GM23338 (cell line): Measurements from ENCODE around the gene CHGA. TPM values are rescaled to one million over a fixed set of nuclear protein-coding genes. Genes with fewer than 3 reads are reported as not detected.
A peak's percentile ranks its signal among the peaks of the same experiment; 100 is the strongest.

Experiments used
- ATAC-seq: fragments of 200-7000 bp; cut with Tn5 transposase; 3 replicates; pipeline ENCODE4 v1.9.1; 2020
- DNase-seq: peaks from one replicate; pipeline ENCODE4 v3.0.0-alpha.2; 2015; ENCODE audit warnings: low spot score
- H2AFZ ChIP-seq: fragments of 200-600 bp; sonication (generic); 2 replicates; pipeline ENCODE4 v1.8.0; 2016; ENCODE audit warnings: antibody characterized with exemption, mild to moderate bottlenecking, moderate library complexity
- H3F3A ChIP-seq: fragments of 200-600 bp; sonication (generic); replicated peaks from 2 replicates; pipeline ENCODE4 v1.8.0; 2017; ENCODE audit warnings: antibody characterized with exemption, mixed run types, low read depth
- H3K27ac ChIP-seq: fragments of 200-600 bp; sonication (generic); 2 replicates; pipeline ENCODE4 v1.6.1; 2016; ENCODE audit warnings: low read depth
- H3K27me3 ChIP-seq: fragments of 200-600 bp; sonication (generic); 2 replicates; pipeline ENCODE4 v1.8.0; 2016; ENCODE audit warnings: mild to moderate bottlenecking, mixed run types, moderate library complexity; ENCODE audit not compliant: insufficient read depth
- H3K36me3 ChIP-seq: fragments of 200-600 bp; sonication (generic); 2 replicates; pipeline ENCODE4 v1.8.0; 2016; ENCODE audit warnings: mild to moderate bottlenecking; ENCODE audit not compliant: insufficient read depth
- H3K4me1 ChIP-seq: fragments of 200-600 bp; sonication (generic); 2 replicates; pipeline ENCODE4 v1.8.0; 2016; ENCODE audit warnings: mild to moderate bottlenecking, moderate library complexity; ENCODE audit not compliant: insufficient read depth
- H3K4me2 ChIP-seq: fragments of 200-600 bp; sonication (generic); 2 replicates; pipeline ENCODE4 v1.7.1; 2017; ENCODE audit warnings: mixed run types
- H3K4me3 ChIP-seq: fragments of 200-600 bp; sonication (generic); 2 replicates; pipeline ENCODE4 v1.6.1; 2016; ENCODE audit warnings: mixed run types
- H3K79me2 ChIP-seq: fragments of 200-600 bp; sonication (generic); replicated peaks from 2 replicates; pipeline ENCODE4 v1.8.0; 2017; ENCODE audit warnings: mild to moderate bottlenecking; ENCODE audit not compliant: insufficient read depth
- H3K9me2 ChIP-seq: fragments of 200-600 bp; sonication (generic); 2 replicates; pipeline ENCODE4 v1.8.0; 2017; ENCODE audit not compliant: insufficient read depth
- H4K20me1 ChIP-seq: fragments of 200-600 bp; sonication (generic); replicated peaks from 2 replicates; pipeline ENCODE4 v1.8.0; 2017; ENCODE audit warnings: mild to moderate bottlenecking; ENCODE audit not compliant: insufficient read depth
- H3K27ac Mint-ChIP-seq: 2 replicates; pipeline ENCODE4 v1.8.0; 2020; ENCODE audit warnings: inconsistent platforms, mild to moderate bottlenecking, moderate library complexity, mixed read lengths
- H3K27me3 Mint-ChIP-seq: 3 replicates; pipeline ENCODE4 v1.8.0; 2022; ENCODE audit warnings: low read depth, mild to moderate bottlenecking, moderate library complexity, mixed read lengths, inconsistent platforms; ENCODE audit not compliant: insufficient read depth, poor library complexity
- H3K36me3 Mint-ChIP-seq: 3 replicates; pipeline ENCODE4 v1.8.0; 2021; ENCODE audit warnings: low read depth, mild to moderate bottlenecking, inconsistent platforms, moderate library complexity, mixed read lengths
- H3K4me1 Mint-ChIP-seq: 3 replicates; pipeline ENCODE4 v1.8.0; 2020; ENCODE audit warnings: mild to moderate bottlenecking, inconsistent platforms, mixed read lengths
- H3K4me3 Mint-ChIP-seq: 3 replicates; pipeline ENCODE4 v1.8.0; 2021; ENCODE audit warnings: moderate library complexity, mild to moderate bottlenecking, inconsistent platforms, mixed read lengths
- H3K9me3 Mint-ChIP-seq: 3 replicates; pipeline ENCODE4 v1.8.0; 2020; ENCODE audit warnings: moderate library complexity, mild to moderate bottlenecking, inconsistent platforms, mixed read lengths
- CREB1 ChIP-seq: fragments of 250-450 bp; sonication (Bioruptor Pico); IDR thresholded peaks from 2 replicates; pipeline ENCODE4 v1.5.0; 2020; ENCODE audit warnings: low read depth, mild to moderate bottlenecking, moderate library complexity
- EZH2 ChIP-seq: fragments of 200-600 bp; sonication (generic); IDR thresholded peaks from one replicate; pipeline ENCODE4 v1.8.0; 2017; ENCODE audit warnings: antibody characterized with exemption, mild to moderate bottlenecking, low read depth; ENCODE audit not compliant: unreplicated experiment
- NANOG ChIP-seq: IDR thresholded peaks from 2 replicates; pipeline ENCODE4 v1.6.1; 2016; ENCODE audit warnings: antibody characterized with exemption, borderline replicate concordance
- POLR2AphosphoS5 ChIP-seq: IDR thresholded peaks from 2 replicates; pipeline ENCODE4 v1.6.1; 2016; ENCODE audit warnings: antibody characterized with exemption, low read depth
- ZNF114 ChIP-seq: fragments of 250-450 bp; sonication (Bioruptor Pico); IDR thresholded peaks from 2 replicates; pipeline ENCODE4 v1.5.0; 2020; ENCODE audit warnings: mild to moderate bottlenecking, moderate library complexity
- ZNF331 ChIP-seq: fragments of 250-450 bp; sonication (Bioruptor Pico); IDR thresholded peaks from 2 replicates; pipeline ENCODE4 v1.5.0; 2020; ENCODE audit warnings: low read depth, mild to moderate bottlenecking, moderate library complexity
- ZNF462 ChIP-seq: fragments of 250-450 bp; sonication (Bioruptor Pico); IDR thresholded peaks from 2 replicates; pipeline ENCODE4 v1.5.0; 2020; ENCODE audit warnings: mild to moderate bottlenecking, moderate library complexity
- polyA plus RNA-seq: library from polyadenylated mRNA; unstranded; fragments of >200 nt; fragmentation: Nextera tagmentation; extraction: Ambion mirVana; gene quantifications from 2 replicates; pipeline ENCODE4 v1.2.1, GENCODE V29; 2016
- total RNA-seq: library from RNA; depleted of rRNA; stranded (reverse); fragments of >200 nt; shearing (Covaris generic); gene quantifications from 2 replicates; pipeline ENCODE4 v1.2.3, GENCODE V29; 2014
- TF ChIP-seq, protein P1 (sequence below): IDR thresholded peaks from 2 replicates; pipeline ENCODE4 v1.6.1; 2016; ENCODE audit warnings: antibody characterized with exemption
- TF ChIP-seq, protein P2 (sequence below): IDR thresholded peaks from one replicate; pipeline ENCODE4 v1.6.1; 2018; ENCODE audit warnings: antibody characterized with exemption; ENCODE audit not compliant: unreplicated experiment

CHGA gene
- total and polyA plus RNA-seq, 2 experiments from 2014 or later, result 13.9 to 19.6 TPM

DNA sequence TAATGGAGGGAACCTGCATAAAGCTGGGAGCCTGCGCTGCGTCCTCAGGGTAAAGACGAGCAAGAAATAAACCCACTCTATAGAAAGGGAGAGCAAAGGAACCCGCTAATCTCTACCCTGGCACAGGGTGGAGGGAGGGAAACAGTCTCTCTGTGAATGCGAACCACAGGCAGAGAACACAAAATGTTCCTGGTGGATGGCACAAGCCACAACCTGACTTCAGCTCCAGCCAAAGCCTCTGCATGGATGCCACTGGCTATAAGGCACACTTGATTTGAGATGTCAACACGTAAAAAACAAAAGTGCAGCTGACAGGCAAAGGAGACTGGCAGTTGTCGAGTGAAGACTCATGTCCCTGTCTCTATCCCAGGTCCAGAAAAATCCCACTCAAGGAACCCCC lies 32.4 kb downstream of the CHGA start:
- H3K27ac ChIP-seq, result no peak overlapping the region
- Mint-ChIP-seq H3K4me1 (peaks cover 8% of the 10 kb centered on the region; the same call in 2 of the 3 replicates), H3K27ac (peak overlapping the region; percentile 30), H3K27me3 (peaks cover 13% of the 10 kb centered on the region), H3K36me3 (peaks cover 31% of the 10 kb centered on the region), H3K4me3 (no peak overlapping the region), H3K9me3 (no peaks in the 10 kb centered on the region)
- H3K27me3 ChIP-seq, result no peaks in the 10 kb centered on the region
- H2AFZ ChIP-seq, result no peak overlapping the region
- no peaks in the 10 kb centered on the region for H3K9me2 ChIP-seq
- no peak for DNase-seq
- H4K20me1 ChIP-seq, result no peaks in the 10 kb centered on the region; the same call in 1 of the 2 replicates
- peak overlapping the region; percentile 21; the same call in 1 of the 2 replicates for H3K4me2 ChIP-seq
- no peaks in the 10 kb centered on the region for H3F3A ChIP-seq
- H3K79me2 ChIP-seq, result no peaks in the 10 kb centered on the region
- no peaks in the 10 kb centered on the region; the same call in 1 of the 2 replicates for H3K36me3 ChIP-seq
- TF ChIP-seq EZH2, result no peak
- no peak for TF ChIP-seq CREB1
- TF ChIP-seq ZNF331, result no peak
- TF ChIP-seq, protein P1, sequence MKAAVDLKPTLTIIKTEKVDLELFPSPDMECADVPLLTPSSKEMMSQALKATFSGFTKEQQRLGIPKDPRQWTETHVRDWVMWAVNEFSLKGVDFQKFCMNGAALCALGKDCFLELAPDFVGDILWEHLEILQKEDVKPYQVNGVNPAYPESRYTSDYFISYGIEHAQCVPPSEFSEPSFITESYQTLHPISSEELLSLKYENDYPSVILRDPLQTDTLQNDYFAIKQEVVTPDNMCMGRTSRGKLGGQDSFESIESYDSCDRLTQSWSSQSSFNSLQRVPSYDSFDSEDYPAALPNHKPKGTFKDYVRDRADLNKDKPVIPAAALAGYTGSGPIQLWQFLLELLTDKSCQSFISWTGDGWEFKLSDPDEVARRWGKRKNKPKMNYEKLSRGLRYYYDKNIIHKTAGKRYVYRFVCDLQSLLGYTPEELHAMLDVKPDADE, result no peak
- TF ChIP-seq, protein P2, sequence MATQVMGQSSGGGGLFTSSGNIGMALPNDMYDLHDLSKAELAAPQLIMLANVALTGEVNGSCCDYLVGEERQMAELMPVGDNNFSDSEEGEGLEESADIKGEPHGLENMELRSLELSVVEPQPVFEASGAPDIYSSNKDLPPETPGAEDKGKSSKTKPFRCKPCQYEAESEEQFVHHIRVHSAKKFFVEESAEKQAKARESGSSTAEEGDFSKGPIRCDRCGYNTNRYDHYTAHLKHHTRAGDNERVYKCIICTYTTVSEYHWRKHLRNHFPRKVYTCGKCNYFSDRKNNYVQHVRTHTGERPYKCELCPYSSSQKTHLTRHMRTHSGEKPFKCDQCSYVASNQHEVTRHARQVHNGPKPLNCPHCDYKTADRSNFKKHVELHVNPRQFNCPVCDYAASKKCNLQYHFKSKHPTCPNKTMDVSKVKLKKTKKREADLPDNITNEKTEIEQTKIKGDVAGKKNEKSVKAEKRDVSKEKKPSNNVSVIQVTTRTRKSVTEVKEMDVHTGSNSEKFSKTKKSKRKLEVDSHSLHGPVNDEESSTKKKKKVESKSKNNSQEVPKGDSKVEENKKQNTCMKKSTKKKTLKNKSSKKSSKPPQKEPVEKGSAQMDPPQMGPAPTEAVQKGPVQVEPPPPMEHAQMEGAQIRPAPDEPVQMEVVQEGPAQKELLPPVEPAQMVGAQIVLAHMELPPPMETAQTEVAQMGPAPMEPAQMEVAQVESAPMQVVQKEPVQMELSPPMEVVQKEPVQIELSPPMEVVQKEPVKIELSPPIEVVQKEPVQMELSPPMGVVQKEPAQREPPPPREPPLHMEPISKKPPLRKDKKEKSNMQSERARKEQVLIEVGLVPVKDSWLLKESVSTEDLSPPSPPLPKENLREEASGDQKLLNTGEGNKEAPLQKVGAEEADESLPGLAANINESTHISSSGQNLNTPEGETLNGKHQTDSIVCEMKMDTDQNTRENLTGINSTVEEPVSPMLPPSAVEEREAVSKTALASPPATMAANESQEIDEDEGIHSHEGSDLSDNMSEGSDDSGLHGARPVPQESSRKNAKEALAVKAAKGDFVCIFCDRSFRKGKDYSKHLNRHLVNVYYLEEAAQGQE, result no peak
- no peak for TF ChIP-seq ZNF114 (CRISPR knock-in tag)
- peaks cover 7% of the 10 kb centered on the region; the same call in 1 of the 2 replicates for H3K4me1 ChIP-seq
- ATAC-seq, result no peak
- no peak overlapping the region for H3K4me3 ChIP-seq

DNA sequence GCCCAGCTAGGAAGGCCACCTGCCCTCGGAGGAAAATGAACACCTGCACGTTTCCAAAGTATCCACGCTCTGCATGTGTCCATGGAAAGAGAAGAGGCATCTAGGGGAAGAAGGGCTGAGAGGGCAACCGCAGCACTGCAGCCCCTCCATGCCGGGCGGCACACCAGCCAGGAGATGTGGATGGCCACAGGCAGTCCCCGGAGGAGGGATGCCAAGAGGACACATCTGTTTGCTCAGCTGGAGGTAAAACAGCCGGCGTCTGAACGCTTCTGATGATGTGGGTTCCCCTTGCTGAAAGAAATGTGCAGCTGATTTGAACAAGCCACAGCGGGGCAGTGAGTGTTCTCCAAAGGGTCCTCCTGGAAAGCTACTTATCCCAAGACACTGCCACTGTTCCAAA lies 34.0 kb downstream of the CHGA start:
- H3K79me2 ChIP-seq, result no peaks in the 10 kb centered on the region
- H4K20me1 ChIP-seq, result no peaks in the 10 kb centered on the region; the same call in 1 of the 2 replicates
- ATAC-seq (no peak), DNase-seq (no peak)
- H3K4me2 ChIP-seq, result no peak overlapping the region
- Mint-ChIP-seq H3K27me3 (peaks cover 16% of the 10 kb centered on the region), H3K27ac (no peak overlapping the region), H3K4me3 (no peak overlapping the region), H3K9me3 (no peaks in the 10 kb centered on the region), H3K36me3 (peaks cover 25% of the 10 kb centered on the region), H3K4me1 (peaks cover 8% of the 10 kb centered on the region; the same call in 2 of the 3 replicates)
- no peaks in the 10 kb centered on the region for H3K27me3 ChIP-seq
- H2AFZ ChIP-seq, result no peak overlapping the region
- no peaks in the 10 kb centered on the region for H3K36me3 ChIP-seq
- no peak overlapping the region for H3K27ac ChIP-seq
- H3F3A ChIP-seq, result no peaks in the 10 kb centered on the region
- H3K4me1 ChIP-seq, result peaks cover 7% of the 10 kb centered on the region; the same call in 1 of the 2 replicates
- H3K4me3 ChIP-seq, result no peak overlapping the region
- H3K9me2 ChIP-seq, result no peaks in the 10 kb centered on the region
- TF ChIP-seq ZNF331, result no peak
- no peak for TF ChIP-seq EZH2
- TF ChIP-seq, protein P1, result no peak
- TF ChIP-seq ZNF462 (CRISPR knock-in tag), result no peak
- TF ChIP-seq ZNF114 (CRISPR knock-in tag), result no peak
- no peak for TF ChIP-seq NANOG
- TF ChIP-seq CREB1, result no peak
- TF ChIP-seq POLR2AphosphoS5, result no peak
